Measurements from ENCODE around the gene SEMA5B. TPM values are rescaled to one million over a fixed set of nuclear protein-coding genes. Genes with fewer than 3 reads are reported as not detected.

The SEMA5B gene
- polyA plus RNA-seq, 1 of the 3 experiments (the other 2 are of a cell fraction) = 0.43 TPM

DNA sequence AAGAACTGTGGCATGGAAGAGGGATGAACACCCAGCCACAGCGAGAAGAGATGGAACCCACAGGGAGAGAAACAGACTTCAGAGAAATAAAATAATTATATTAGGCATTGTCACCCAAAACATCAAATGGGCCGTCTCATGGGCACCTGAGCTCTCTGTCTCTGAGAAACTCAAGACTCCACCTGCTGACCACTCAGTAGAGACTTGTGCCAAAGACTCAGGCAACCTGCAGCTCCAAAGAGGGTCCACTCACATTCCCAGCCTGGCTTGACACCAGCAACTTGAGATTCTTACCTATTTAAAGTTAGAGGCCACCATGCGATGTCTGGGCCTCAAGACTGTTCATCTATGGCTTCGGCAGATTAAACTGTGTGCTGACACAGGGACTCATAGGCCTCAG lies 12.0 kb downstream of the SEMA5B start:
- Histone ChIP-seq H3K4me1 (ENCODE audit: control insufficient read depth in 1 of 2, insufficient read depth in 2 of 2, low read depth in 1 of 2, low read length in 1 of 2) (no peaks in the 10 kb centered on the region; a peak in 1 of 4 replicates), H3K27ac (ENCODE audit: low read depth in 2 of 2, low read length in 1 of 2) (no peak overlapping the region), H3K4me2 (no peak overlapping the region), H3K9ac (no peak overlapping the region), H3K9me3 (no peaks in the 10 kb centered on the region), H3K36me3 (replicated peaks in 1 of 2; ENCODE audit: control insufficient read depth in 1 of 2, insufficient read depth in 2 of 2, low read length in 1 of 2) (no peaks in the 10 kb centered on the region), H3F3A (replicated peaks; ENCODE audit: insufficient read depth) (no peaks in the 10 kb centered on the region), H4K20me1 (ENCODE audit: insufficient read depth) (no peaks in the 10 kb centered on the region), H3K27me3 (ENCODE audit: insufficient read depth) (peaks cover 24% of the 10 kb centered on the region; the same call in 1 of the 2 replicates), H2AFZ (ENCODE audit: low read depth) (no peak overlapping the region), H3K9me2 (no peaks in the 10 kb centered on the region), H3K79me2 (ENCODE audit: insufficient read depth) (no peaks in the 10 kb centered on the region), H3K4me3 (ENCODE audit: low read depth in 2 of 2, low read length in 1 of 2) (no peak overlapping the region)
- DNase-seq = no peak
- 75% methylated on average over 4 of the region's 4 CpGs for WGBS (ENCODE audit: low lambda C conversion rate)
- CTCF ChIA-PET = interaction anchor here (0.8 to 3.6 kb wide), 7 partner anchors 10 to 133 kb away, joined by 3 to 21 read pairs (median 4); partner anchors contain the start of gene SEMA5B
- TF ChIP-seq YY1 (IDR thresholded peaks at IDR 0.05; ENCODE audit: low read depth) (no peak), TCF12 (IDR thresholded peaks at IDR 0.05) (no peak), MEF2A (IDR thresholded peaks at IDR 0.05; ENCODE audit: borderline replicate concordance, low read depth) (no peak), NRF1 (IDR thresholded peaks at IDR 0.05; ENCODE audit: low read depth, low read length) (no peak), GATA2 (CRISPR knock-in tag; IDR thresholded peaks at IDR 0.05) (no peak), ELF1 (IDR thresholded peaks at IDR 0.05) (no peak), RFX5 (IDR thresholded peaks at IDR 0.05; ENCODE audit: low read length) (no peak), RCOR1 (IDR thresholded peaks at IDR 0.05; ENCODE audit: low read length) (no peak), EP300 (IDR thresholded peaks at IDR 0.05; ENCODE audit: borderline replicate concordance in 1 of 2, low read depth in 1 of 2, low read length in 1 of 2) (no peak), CHD2 (IDR thresholded peaks at IDR 0.05; ENCODE audit: low read length, partially characterized antibody) (no peak), FOXM1 (IDR thresholded peaks at IDR 0.05; ENCODE audit: low read depth) (no peak)
- TF ChIP-seq, protein P1, sequence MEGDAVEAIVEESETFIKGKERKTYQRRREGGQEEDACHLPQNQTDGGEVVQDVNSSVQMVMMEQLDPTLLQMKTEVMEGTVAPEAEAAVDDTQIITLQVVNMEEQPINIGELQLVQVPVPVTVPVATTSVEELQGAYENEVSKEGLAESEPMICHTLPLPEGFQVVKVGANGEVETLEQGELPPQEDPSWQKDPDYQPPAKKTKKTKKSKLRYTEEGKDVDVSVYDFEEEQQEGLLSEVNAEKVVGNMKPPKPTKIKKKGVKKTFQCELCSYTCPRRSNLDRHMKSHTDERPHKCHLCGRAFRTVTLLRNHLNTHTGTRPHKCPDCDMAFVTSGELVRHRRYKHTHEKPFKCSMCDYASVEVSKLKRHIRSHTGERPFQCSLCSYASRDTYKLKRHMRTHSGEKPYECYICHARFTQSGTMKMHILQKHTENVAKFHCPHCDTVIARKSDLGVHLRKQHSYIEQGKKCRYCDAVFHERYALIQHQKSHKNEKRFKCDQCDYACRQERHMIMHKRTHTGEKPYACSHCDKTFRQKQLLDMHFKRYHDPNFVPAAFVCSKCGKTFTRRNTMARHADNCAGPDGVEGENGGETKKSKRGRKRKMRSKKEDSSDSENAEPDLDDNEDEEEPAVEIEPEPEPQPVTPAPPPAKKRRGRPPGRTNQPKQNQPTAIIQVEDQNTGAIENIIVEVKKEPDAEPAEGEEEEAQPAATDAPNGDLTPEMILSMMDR (IDR thresholded peaks at IDR 0.05) = no peak; the same call in 1 of the 2 replicates
- TF ChIP-seq, protein P2, sequence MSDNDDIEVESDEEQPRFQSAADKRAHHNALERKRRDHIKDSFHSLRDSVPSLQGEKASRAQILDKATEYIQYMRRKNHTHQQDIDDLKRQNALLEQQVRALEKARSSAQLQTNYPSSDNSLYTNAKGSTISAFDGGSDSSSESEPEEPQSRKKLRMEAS (IDR thresholded peaks at IDR 0.05; ENCODE audit: low read depth) = no peak
- POLR2A ChIA-PET = no interaction called here

DNA sequence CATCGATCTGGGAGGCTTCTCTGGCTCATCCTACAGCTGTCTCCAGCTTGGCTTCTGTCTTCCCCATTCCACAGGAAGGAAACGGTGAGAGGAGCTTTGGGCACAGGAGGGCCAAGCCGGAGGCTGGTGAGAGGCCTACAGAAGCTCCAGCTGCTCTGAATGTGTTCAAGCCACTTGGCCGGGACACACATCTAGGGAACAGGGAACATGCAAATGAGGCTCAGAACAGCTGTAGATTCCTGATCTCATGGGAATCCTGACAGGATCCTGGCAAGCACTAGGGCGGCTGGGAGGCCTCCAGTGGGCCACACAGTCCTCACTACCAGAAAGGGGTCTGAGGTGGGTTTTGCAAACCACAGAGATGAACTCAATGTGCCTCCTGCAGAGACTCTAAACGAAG lies 13.7 kb downstream of the SEMA5B start:
- Histone ChIP-seq H3K79me2 (ENCODE audit: insufficient read depth) (no peaks in the 10 kb centered on the region), H3K9ac (no peak overlapping the region), H3K9me2 (no peaks in the 10 kb centered on the region), H3F3A (replicated peaks; ENCODE audit: insufficient read depth) (no peaks in the 10 kb centered on the region), H2AFZ (ENCODE audit: low read depth) (no peak overlapping the region), H3K4me2 (no peak overlapping the region), H3K4me3 (ENCODE audit: low read depth in 2 of 2, low read length in 1 of 2) (no peak overlapping the region), H3K4me1 (ENCODE audit: control insufficient read depth in 1 of 2, insufficient read depth in 2 of 2, low read depth in 1 of 2, low read length in 1 of 2) (no peaks in the 10 kb centered on the region), H4K20me1 (ENCODE audit: insufficient read depth) (no peaks in the 10 kb centered on the region), H3K27ac (ENCODE audit: low read depth in 2 of 2, low read length in 1 of 2) (no peak overlapping the region), H3K27me3 (ENCODE audit: insufficient read depth) (0 out of 2 replicates have a peak, but pooled peaks cover 19% of the 10 kb centered on the region), H3K9me3 (no peaks in the 10 kb centered on the region), H3K36me3 (replicated peaks in 1 of 2; ENCODE audit: control insufficient read depth in 1 of 2, insufficient read depth in 2 of 2, low read length in 1 of 2) (no peaks in the 10 kb centered on the region)
- no peak for DNase-seq
- ChIA-PET CTCF (interaction anchor here (0.7 to 3.6 kb wide), 9 partner anchors 9 to 262 kb away, joined by 3 to 21 read pairs (median 3); partner anchors contain the start of gene SEMA5B), POLR2A (interaction anchor here (1.6 kb wide), 1 partner anchor 18 kb away, joined by 4 read pairs; no protein-coding TSS in a partner anchor)
- 77% methylated on average over 5 of the region's 6 CpGs for WGBS (ENCODE audit: low lambda C conversion rate)
- TF ChIP-seq, protein P2 (IDR thresholded peaks at IDR 0.05; ENCODE audit: low read depth) = no peak
- TF ChIP-seq, protein P3, sequence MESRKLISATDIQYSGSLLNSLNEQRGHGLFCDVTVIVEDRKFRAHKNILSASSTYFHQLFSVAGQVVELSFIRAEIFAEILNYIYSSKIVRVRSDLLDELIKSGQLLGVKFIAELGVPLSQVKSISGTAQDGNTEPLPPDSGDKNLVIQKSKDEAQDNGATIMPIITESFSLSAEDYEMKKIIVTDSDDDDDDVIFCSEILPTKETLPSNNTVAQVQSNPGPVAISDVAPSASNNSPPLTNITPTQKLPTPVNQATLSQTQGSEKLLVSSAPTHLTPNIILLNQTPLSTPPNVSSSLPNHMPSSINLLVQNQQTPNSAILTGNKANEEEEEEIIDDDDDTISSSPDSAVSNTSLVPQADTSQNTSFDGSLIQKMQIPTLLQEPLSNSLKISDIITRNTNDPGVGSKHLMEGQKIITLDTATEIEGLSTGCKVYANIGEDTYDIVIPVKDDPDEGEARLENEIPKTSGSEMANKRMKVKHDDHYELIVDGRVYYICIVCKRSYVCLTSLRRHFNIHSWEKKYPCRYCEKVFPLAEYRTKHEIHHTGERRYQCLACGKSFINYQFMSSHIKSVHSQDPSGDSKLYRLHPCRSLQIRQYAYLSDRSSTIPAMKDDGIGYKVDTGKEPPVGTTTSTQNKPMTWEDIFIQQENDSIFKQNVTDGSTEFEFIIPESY (IDR thresholded peaks at IDR 0.05; ENCODE audit: borderline replicate concordance, low read depth) = no peak
- TF ChIP-seq GATA2 (CRISPR knock-in tag; IDR thresholded peaks at IDR 0.05) = no peak
- no peak for TF ChIP-seq FOXJ3 (CRISPR knock-in tag; IDR thresholded peaks at IDR 0.05)
- no peak for TF ChIP-seq POLR2AphosphoS5 (IDR thresholded peaks at IDR 0.05; ENCODE audit: low read depth, low read length)
- TF ChIP-seq, protein P4, sequence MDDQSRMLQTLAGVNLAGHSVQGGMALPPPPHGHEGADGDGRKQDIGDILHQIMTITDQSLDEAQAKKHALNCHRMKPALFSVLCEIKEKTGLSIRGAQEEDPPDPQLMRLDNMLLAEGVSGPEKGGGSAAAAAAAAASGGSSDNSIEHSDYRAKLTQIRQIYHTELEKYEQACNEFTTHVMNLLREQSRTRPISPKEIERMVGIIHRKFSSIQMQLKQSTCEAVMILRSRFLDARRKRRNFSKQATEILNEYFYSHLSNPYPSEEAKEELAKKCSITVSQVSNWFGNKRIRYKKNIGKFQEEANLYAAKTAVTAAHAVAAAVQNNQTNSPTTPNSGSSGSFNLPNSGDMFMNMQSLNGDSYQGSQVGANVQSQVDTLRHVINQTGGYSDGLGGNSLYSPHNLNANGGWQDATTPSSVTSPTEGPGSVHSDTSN (IDR thresholded peaks at IDR 0.05) = no peak
